ENCODE data around the gene SH2D6. TPM values are rescaled to one million over a fixed set of nuclear protein-coding genes. Genes with fewer than 3 reads are reported as not detected.

The SH2D6 gene
- total and polyA plus RNA-seq, 2 of the 8 experiments (the other 6 are each of a cell fraction or from before 2014, with no cell fraction given): 0.42 TPM; not detected in 1

- no peak for TF ChIP-seq ASH2L (IDR thresholded peaks at IDR 0.05; ENCODE audit: low read length)
- no peak for TF ChIP-seq RBBP5 (IDR thresholded peaks at IDR 0.05; ENCODE audit: borderline replicate concordance, low read depth, low read length)
- no peak for TF ChIP-seq NRF1 (IDR thresholded peaks at IDR 0.05; ENCODE audit: low read depth, low read length)
- TF ChIP-seq CREB1 (IDR thresholded peaks at IDR 0.05): no peak
- no peak for TF ChIP-seq EGR1 (IDR thresholded peaks at IDR 0.05; ENCODE audit: borderline replicate concordance, low read depth, low read length)
- TF ChIP-seq SP1 (IDR thresholded peaks at IDR 0.05; ENCODE audit: low read depth, low read length): no peak
- TF ChIP-seq JUND (IDR thresholded peaks at IDR 0.05; ENCODE audit: low read length): no peak
- TF ChIP-seq, protein P1, sequence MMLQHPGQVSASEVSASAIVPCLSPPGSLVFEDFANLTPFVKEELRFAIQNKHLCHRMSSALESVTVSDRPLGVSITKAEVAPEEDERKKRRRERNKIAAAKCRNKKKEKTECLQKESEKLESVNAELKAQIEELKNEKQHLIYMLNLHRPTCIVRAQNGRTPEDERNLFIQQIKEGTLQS (IDR thresholded peaks at IDR 0.05; ENCODE audit: insufficient read depth, low read depth, low read length): no peak
- no peak for TF ChIP-seq ATF2 (IDR thresholded peaks at IDR 0.05; ENCODE audit: low read length)
- no peak for TF ChIP-seq SIX5 (IDR thresholded peaks at IDR 0.05; ENCODE audit: low read depth, low read length)
These were observed 9.9 kb downstream of the SH2D6 start (continued) for GRCh38 chr2:85428343-85428881.

Measured in H1 (cell line).